SKM-1 treated with dmso at 0.1 percent for 144 hours (cell line): ENCODE measurements around the gene SMOC2.

Source experiments
- DNase-seq: peaks from one replicate; lab custom pipeline; 2025; ENCODE audit not compliant: unreplicated experiment; lab: John Stamatoyannopoulos, UW

Gene SMOC2

GRCh38 chr6:168440520-168441433 is at the start of gene SMOC2:
TSS of gene SMOC2 (plus strand) at chr6:168441184. CDS start at chr6:168441371, 187 bp downstream.
- no peak for DNase-seq

DNA sequence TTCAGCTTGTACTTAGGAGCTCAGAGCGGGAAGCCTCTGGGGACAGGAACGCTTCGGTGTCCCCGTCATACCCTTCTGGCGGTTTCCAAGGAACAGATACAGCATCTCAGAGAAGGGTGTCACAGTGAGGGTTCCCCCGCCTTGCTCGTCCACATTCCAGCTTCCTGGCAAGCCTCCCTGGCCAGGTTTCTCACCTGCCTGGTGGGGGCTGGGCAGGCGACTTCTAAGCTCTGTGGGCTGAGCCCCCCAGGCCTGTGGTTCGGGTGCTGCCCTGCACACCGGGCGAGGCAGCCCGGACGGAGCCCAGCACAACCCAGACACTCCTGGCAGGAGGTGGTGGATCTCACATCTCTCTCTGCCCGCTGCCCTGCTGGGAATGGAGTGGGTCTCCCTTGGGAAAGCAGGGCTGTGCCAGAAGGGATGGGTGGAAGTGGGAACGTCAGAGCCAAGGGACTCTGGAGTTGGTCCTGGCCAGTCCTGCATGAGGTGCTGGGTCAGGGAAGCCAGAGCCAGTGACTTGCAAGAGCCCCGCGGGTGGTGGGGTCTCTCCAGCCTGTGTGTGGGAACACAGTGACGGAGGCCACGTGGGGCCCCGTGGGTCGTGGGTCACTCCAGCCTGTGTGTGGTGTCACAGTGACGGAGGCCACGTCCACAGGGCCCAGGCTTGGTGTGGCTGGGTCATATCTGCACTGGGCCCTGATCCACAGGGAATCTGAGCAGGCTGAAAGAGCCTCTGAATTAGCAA is 47.7 kb upstream of the SMOC2 start:
- no peak for DNase-seq

GRCh38 chr6:168394606-168395005 is 46.4 kb upstream of the SMOC2 start:
- no peak for DNase-seq

DNA sequence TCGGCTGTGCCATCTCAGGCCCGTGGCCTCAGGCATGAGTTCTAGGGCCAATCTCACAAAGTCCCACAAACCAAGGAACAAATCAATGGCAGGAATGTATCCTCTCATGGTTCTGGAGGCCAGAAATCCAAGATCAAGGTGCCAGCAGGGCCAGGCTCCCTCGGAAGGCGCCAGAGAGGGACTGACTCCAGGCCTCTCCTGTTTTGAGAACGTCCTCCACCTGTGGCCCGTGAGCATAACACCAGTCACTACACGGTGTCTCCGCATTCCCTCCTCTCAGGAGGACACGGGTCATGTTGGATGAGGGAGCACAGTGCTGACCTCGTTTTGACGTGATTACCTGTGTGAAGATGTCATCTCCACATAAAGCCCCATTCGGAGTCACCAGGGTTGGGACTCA is 45.0 kb upstream of the SMOC2 start:
- DNase-seq, result no peak

GRCh38 chr6:168396561-168396960 is 44.4 kb upstream of the SMOC2 start:
- DNase-seq, result no peak

GRCh38 chr6:168397012-168397411 is 44.0 kb upstream of the SMOC2 start:
- no peak for DNase-seq

DNA sequence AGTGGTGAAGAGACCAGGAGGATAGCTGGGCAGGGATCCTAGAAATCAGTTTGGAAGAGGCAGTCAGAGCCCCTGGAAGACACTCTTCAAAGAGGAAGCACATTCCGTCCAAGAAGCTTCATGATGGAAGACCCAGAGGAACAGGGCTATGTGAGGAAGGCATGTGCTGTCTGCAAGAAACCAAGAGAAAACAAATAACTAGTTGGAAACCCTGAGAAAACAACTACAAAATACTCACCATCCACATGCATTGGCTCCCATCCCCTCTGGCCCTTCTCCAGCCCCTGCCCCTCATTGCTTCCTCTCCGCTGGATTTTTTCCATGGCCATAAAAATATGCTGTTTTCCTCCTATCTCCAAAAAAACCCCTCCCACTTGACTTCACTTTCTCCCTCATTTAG is 40.9 kb upstream of the SMOC2 start:
- DNase-seq, result no peak

- no peak for DNase-seq
Measured at GRCh38 chr6:168403370-168404005, 37.5 kb upstream of the SMOC2 start.

GRCh38 chr6:168404560-168404959 is 36.4 kb upstream of the SMOC2 start:
- DNase-seq, result no peak

DNA sequence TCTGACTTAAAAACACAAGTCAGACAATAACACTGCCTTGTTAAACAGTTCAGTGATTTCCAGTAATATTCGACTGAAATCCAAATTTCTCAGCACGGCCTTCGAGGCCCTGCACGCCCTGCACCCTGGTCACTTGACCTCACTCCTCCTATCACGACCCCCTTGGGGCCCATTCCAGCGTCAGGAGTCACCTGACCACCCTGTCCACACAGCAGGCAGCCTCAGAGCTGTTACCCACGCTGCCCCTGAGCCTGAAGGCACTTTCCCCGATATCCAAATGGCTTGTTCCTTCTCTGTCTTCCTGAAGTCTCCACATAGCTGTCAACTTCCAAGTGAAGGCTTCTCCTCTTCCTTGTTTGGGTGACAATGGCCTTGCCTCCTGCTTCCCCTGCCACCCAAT is 33.1 kb upstream of the SMOC2 start:
- DNase-seq, result no peak

DNA sequence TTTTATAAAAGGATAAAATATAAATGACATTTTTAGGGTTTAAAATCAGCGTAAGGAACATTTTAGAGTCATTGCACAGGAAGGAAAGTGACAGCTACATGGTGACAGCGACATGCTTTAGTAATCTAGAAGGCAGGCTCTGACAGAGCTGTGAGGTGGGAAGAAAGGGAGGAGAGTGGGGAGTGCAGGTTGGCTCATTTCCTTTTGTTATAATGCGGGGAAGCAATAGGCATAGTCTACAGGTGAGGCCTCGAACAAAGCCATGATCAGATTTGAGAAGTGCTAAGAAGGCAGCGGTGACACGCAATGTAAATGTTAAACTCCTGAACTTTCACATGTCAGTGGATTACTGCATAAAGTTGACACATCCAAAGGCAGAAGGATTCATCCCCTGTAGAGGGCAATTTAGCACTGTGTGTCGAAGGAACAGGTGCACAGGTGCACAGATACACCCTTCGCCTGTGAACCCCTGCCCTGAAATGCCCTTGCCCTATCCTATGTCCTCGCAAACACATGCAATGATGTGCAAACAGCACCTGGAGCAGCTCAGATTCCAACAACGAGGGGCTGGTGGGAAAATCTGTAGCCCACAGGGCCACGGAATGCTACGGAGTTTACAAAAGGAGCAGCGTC is 32.4 kb upstream of the SMOC2 start:
- no peak for DNase-seq

DNA sequence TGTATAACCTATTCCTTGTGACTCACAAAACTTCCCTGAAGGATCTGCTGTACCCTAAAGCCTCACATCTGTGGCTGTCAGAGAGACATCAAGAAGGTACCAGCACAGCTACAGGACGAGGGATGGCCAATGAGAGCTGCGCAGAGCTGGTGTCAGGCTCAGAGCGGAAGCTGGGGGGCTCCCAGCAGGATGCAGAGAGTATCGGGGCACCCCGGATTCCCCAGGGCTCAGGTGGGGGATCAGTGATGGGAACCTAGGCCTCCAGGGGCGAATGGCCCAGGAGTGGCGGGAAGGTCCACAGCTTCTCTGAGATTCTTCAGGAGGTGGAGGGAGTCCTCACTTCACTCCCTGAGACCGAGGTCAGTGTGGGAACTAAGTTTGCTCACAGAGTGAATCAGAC is 30.9 kb upstream of the SMOC2 start:
- DNase-seq, result no peak

DNA sequence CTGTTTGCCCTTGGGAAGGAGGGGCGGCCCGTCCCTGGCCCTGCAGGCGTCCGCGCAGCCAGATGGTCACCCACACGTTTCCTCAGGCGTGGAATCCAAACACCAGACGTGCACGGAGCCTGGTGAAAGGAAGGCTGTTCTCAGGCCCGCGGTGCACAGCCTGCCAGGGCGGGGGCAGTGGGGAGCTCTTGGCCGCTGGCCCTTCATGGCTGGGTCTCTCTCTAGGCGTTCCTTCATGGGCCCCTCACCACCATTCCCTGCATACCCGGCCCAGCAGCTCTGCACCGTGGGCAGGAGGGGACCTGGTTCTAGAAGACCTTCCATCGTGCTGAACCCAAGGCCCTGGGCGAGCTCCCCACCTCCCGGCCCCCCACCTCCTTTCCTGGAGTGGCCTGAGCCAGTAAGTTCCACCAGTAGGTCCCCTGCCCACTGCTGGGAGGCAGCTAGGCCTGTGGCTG is 30.4 kb upstream of the SMOC2 start:
- DNase-seq, result no peak

- DNase-seq, result no peak
Measured at GRCh38 chr6:168411130-168411529, 29.9 kb upstream of the SMOC2 start.

DNA sequence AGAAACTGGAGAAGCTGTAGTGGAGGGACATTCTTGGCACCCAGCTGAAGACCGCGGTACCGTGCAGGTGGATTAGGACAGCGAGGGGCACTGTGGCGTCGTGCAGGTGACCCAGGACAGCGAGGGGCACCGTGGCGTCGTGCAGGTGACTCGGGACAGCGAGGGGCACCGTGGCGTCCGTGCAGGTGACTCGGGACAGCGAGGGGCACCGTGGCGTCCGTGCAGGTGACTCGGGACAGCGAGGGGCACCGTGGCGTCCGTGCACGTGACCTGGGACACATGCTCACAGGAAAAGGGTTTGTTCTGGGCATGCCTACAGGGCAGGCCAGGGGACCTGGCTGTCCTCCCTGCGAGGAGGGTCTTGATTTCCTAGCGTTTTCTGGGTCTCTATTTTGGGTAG is 29.2 kb upstream of the SMOC2 start:
- DNase-seq, result no peak

GRCh38 chr6:168412456-168412855 is 28.5 kb upstream of the SMOC2 start:
- no peak for DNase-seq

GRCh38 chr6:168413018-168413720 is 27.8 kb upstream of the SMOC2 start:
- DNase-seq, result no peak

- DNase-seq, result no peak
Measured at GRCh38 chr6:168413856-168414255, 27.1 kb upstream of the SMOC2 start.

DNA sequence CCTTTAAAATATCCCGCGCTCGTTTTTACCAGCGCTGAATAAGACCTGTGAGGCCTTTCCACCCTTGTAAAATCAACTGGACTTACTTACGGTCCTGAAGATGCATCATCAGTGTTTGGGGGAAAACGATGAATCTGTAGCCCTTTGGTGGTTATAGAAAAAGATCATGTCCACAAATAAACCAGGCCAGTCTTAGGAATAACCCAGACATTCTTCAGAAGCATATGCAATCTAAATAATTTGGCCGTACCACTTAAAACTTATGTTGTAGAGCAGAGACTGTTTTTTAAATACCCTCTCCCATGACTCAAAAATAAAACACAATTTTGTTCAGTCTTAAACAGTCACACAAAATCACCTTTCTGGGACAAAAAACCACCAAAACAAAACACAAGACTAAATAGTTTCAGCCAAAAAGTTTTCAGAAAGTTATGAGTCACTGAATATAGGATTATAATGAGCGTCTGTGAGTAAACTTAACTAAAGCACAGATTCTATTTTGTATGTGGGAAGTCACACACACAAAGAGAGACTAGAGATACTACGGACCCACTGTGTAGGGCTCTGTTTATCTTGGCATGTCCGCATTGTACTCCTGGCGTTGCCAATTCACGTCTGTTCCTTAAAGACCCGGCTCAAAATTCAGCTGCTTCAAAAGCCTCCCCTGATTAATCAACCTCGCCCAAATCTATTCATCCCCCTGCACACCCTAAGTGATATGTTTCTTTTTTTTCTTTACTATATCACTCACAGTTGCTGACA is 26.5 kb upstream of the SMOC2 start:
- no peak for DNase-seq
